OCI-LY1 (cell line): ENCODE measurements around the gene FAM110A.
"Not testable (repeated sequence)": the region's sequence is repeated elsewhere in the genome, so short reads cannot be mapped to it uniquely, and the experiment has no call there.

Experiments used
- CTCF ChIP-seq: fragments of 200-600 bp; sonication (generic), shearing (Covaris generic); IDR thresholded peaks from 2 replicates; pipeline ENCODE4 v1.5.1; 2017; ENCODE audit warnings: mild to moderate bottlenecking, antibody characterized with exemption, low read length, moderate library complexity, mixed read lengths
- EZH2 ChIP-seq: fragments of 200-600 bp; sonication (generic), shearing (Covaris generic); IDR thresholded peaks from 2 replicates; pipeline ENCODE4 v1.8.0; 2017; ENCODE audit warnings: borderline replicate concordance, mixed run types, mild to moderate bottlenecking, antibody characterized with exemption, low read length, moderate library complexity, mixed read lengths

- TF ChIP-seq CTCF, EZH2: not testable (repeated sequence)
Measured at GRCh38 chr20:798746-799145, 34.8 kb upstream of the FAM110A start.
